ENCODE measurements around the gene FRAT2. TPM values are rescaled to one million over a fixed set of nuclear protein-coding genes. Genes with fewer than 3 reads are reported as not detected.

FRAT2 gene
- total RNA-seq, 4 donors from 2014 or later, result 18.7 to 27.8 (median 19.6) TPM

DNA sequence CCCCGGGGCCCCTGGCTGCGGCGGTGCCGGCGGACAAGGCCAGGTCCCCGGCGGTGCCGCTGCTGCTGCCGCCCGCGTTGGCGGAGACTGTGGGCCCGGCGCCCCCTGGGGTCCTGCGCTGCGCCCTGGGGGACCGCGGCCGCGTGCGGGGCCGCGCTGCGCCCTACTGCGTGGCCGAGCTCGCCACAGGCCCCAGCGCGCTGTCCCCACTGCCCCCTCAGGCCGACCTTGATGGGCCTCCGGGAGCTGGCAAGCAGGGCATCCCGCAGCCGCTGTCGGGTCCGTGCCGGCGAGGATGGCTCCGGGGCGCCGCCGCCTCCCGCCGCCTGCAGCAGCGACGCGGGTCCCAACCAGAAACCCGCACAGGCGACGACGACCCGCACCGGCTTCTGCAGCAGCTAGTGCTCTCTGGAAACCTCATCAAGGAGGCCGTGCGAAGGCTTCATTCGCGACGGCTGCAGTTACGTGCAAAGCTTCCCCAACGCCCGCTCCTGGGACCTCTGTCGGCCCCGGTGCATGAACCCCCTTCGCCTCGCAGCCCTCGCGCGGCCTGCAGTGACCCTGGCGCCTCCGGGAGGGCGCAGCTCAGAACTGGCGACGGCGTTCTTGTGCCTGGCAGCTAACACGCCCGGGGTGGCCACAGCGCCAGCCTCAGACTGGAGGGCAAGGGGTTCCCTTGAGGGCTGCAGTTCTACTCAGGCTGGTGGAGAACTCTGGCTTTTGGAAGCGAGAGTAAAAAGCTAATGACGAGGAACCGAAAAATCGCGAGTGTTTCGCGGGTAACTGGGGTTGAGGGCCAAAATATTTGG is 14.7 kb downstream of the FRAT2 start:
- Histone ChIP-seq H3K27ac (replicated peaks in 1 of 4) (peak overlapping the region; percentile 93 to 96 (median 95)), H3K9me3 (no peaks in the 10 kb centered on the region), H3K4me1 (peaks cover 22 to 38% (median 25%) of the 10 kb centered on the region in 4 donors), H3K27me3 (no peaks in the 10 kb centered on the region), H3K36me3 (no peaks in the 10 kb centered on the region), H3K4me3 (peak overlapping the region; percentile 87 to 97 (median 94))
- intact Hi-C loops (cut with DNase I), result no loop called here
- DNase-seq (ENCODE audit: extremely low spot score), result no peak
- TF ChIP-seq POLR2A (IDR thresholded peaks at IDR 0.05; ENCODE audit: low read depth), result no peak
- TF ChIP-seq POLR2AphosphoS5 (IDR thresholded peaks at IDR 0.05), result no peak
- TF ChIP-seq, protein P1, sequence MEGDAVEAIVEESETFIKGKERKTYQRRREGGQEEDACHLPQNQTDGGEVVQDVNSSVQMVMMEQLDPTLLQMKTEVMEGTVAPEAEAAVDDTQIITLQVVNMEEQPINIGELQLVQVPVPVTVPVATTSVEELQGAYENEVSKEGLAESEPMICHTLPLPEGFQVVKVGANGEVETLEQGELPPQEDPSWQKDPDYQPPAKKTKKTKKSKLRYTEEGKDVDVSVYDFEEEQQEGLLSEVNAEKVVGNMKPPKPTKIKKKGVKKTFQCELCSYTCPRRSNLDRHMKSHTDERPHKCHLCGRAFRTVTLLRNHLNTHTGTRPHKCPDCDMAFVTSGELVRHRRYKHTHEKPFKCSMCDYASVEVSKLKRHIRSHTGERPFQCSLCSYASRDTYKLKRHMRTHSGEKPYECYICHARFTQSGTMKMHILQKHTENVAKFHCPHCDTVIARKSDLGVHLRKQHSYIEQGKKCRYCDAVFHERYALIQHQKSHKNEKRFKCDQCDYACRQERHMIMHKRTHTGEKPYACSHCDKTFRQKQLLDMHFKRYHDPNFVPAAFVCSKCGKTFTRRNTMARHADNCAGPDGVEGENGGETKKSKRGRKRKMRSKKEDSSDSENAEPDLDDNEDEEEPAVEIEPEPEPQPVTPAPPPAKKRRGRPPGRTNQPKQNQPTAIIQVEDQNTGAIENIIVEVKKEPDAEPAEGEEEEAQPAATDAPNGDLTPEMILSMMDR (IDR thresholded peaks at IDR 0.05), result no peak
- no peak for TF ChIP-seq EP300 (IDR thresholded peaks at IDR 0.05)
- 3% methylated on average over 10 of the region's 83 CpGs for WGBS

DNA sequence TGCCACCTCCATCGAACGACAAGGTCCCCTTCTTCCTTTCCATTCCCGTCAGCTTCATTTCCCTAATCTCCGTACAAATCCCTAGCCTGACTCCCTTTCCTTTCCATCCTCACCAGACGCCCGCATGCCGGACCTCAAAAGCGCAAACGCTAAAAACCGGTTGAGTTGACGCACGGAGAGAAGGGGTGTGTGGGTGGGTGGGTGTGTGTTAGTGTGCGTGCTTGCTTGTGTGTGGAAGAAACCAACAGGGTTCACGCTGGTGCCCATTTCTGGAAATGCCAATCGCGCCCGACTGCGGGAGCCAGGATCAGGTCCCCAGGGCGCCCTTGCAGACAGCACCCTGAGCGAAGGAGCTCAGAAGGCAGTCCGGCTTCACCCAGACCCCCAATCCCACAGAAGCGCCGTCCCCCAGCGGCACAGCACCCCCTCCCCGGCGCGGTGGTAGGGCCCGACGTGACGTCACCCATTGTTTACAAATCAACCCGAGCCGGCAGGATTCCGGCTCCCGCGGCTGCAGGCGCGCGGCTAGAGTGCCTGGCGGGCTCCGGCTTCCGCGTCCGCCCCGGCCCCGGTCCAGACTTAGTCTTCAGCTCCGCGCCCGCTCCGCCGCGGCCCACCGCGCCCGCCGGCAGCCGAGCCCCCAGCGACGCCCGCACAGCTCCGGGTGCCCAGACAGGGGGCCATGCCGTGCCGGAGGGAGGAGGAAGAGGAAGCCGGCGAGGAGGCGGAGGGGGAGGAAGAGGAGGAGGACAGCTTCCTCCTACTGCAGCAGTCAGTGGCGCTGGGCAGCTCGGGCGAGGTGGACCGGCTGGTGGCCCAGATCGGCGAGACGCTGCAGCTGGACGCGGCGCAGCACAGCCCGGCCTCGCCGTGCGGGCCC is 15.5 kb downstream of the FRAT2 start, which contains the start of gene FRAT1:
FRAT1 (plus strand) TSS at position 500 of the 880 bp plus-strand sequence; CDS start at position 683, 183 bp downstream.
- under 1% methylated on average over 10 of the region's 79 CpGs for WGBS
- H3K36me3 ChIP-seq, result no peaks in the 10 kb centered on the region
- intact Hi-C loops (cut with DNase I), result no loop called here
- peak; percentile 98 for DNase-seq (ENCODE audit: extremely low spot score)
- H3K27me3 ChIP-seq, result no peaks in the 10 kb centered on the region
- H3K9me3 ChIP-seq, result no peaks in the 10 kb centered on the region
- peaks cover 22 to 38% (median 25%) of the 10 kb centered on the region in 4 donors for H3K4me1 ChIP-seq
- peak within 1 kb of the TSS; percentile 93 to 96 (median 95) for H3K27ac ChIP-seq (replicated peaks in 1 of 4)
- peak within 1 kb of the TSS; percentile 87 to 97 (median 94) for H3K4me3 ChIP-seq
- TF ChIP-seq POLR2AphosphoS5 (IDR thresholded peaks at IDR 0.05), result peak; percentile 63 to 83
- TF ChIP-seq POLR2A (IDR thresholded peaks at IDR 0.05; ENCODE audit: low read depth), result peak; percentile 86
- TF ChIP-seq EP300 (IDR thresholded peaks at IDR 0.05), result no peak
- TF ChIP-seq, protein P1 (IDR thresholded peaks at IDR 0.05), result no peak

DNA sequence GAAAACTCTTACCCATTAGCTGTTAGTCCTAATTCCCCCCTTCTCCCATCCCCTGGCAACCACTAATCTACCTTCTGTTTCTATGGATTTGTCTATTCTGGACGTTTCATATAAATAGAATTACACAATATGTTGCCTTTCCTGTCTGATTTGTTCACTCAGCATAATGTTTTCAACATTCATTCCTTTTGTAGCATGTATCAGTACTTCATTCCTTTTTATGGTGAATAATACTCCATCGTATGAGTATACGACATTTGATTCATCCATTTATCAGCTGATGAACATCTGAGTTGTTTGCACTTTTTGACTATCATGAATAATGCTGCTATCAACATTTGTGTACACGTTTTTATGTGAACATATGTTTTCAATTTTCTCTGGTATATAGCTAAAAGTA is 19.9 kb downstream of the FRAT2 start:
- TF ChIP-seq POLR2A (IDR thresholded peaks at IDR 0.05; ENCODE audit: low read depth) (no peak), EP300 (IDR thresholded peaks at IDR 0.05) (no peak), POLR2AphosphoS5 (IDR thresholded peaks at IDR 0.05) (no peak)
- TF ChIP-seq, protein P1 (IDR thresholded peaks at IDR 0.05), result no peak
- Histone ChIP-seq H3K27ac (replicated peaks in 1 of 4) (no peak overlapping the region), H3K36me3 (no peaks in the 10 kb centered on the region), H3K4me3 (no peak overlapping the region), H3K9me3 (no peaks in the 10 kb centered on the region), H3K27me3 (no peaks in the 10 kb centered on the region), H3K4me1 (peaks cover 3 to 6% (median 4%) of the 10 kb centered on the region in 4 donors)
- DNase-seq (ENCODE audit: extremely low spot score), result no peak
- 54% methylated on average over 4 of the region's 4 CpGs for WGBS
- intact Hi-C loops (cut with DNase I), result no loop called here

DNA sequence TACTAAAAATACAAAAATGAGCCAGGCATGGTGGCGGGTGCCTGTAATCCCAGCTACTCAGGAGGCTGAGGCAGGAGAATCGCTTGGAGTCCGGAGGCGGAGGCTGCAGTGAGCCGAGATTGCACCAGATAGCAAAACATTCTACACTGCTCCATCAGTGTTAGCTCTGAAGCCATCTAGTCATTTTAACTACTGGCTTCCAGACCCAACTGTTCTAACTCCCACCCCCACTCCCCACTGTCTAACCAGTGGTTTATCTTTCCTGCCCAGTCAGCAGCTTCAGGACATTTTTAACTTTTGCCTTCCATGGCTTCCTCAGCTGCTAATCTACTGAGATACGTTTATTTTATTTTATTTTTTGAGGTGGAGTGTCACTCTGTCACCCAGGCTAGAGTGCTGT is 21.6 kb downstream of the FRAT2 start:
- peaks cover 0 to 7% (median 0%) of the 10 kb centered on the region in 4 donors for H3K4me1 ChIP-seq
- DNase-seq (ENCODE audit: extremely low spot score), result no peak
- H3K4me3 ChIP-seq, result no peak overlapping the region
- no peaks in the 10 kb centered on the region for H3K9me3 ChIP-seq
- no peaks in the 10 kb centered on the region for H3K27me3 ChIP-seq
- no peak overlapping the region for H3K27ac ChIP-seq (replicated peaks in 1 of 4)
- no peaks in the 10 kb centered on the region for H3K36me3 ChIP-seq
- intact Hi-C loops (cut with DNase I), result no loop called here
- WGBS, result 92% methylated on average over 6 of the region's 6 CpGs
- TF ChIP-seq EP300 (IDR thresholded peaks at IDR 0.05) (no peak), POLR2AphosphoS5 (IDR thresholded peaks at IDR 0.05) (no peak), POLR2A (IDR thresholded peaks at IDR 0.05; ENCODE audit: low read depth) (no peak)
- TF ChIP-seq, protein P1 (IDR thresholded peaks at IDR 0.05), result no peak

Data from esophagus muscularis mucosa (tissue), 4 donors.